Astrocyte of the cerebellum (primary cell): ENCODE results near the gene ZNF44.

Source experiments
- DNase-seq: peaks from one replicate; pipeline ENCODE4 v3.0.0-alpha.2; 2011; ENCODE audit warnings: low read depth
- H3K4me3 ChIP-seq: 2 replicates; pipeline ENCODE4 v1.5.1; 2011; ENCODE audit warnings: mild to moderate bottlenecking, low read depth, low read length, moderate library complexity
- CTCF ChIP-seq: IDR thresholded peaks from 2 replicates; pipeline ENCODE4 v1.5.1; 2012; ENCODE audit warnings: low read length, low read depth, moderate library complexity, mild to moderate bottlenecking; ENCODE audit errors: missing control alignments
- in situ Hi-C: cut with HindIII; loops from 2 replicates; pipeline ENCODE4 v1.10.0; 2017; ENCODE audit warnings: low sequenced_read_pairs

Gene ZNF44

DNA sequence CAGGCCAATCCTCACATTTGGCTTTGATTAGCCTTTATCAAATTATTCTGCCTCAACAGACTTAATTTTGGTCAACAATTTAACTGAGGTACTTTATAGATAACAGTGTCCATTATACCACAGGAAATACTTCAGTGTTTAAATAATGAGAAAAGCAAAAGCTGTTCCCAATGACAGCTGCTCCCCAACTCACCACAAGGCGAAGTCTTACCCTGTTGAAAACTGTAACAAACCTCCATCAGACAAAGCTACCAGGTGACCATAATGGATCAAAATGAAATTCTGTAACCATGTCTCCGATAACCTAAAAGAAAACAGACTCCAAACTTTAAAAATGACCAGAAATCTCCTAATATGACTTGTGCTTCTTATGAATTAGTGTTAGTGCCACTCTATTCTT, 50.3 kb downstream of the ZNF44 start:
- TF ChIP-seq CTCF = no peak
- no peak overlapping the region for H3K4me3 ChIP-seq
- DNase-seq = no peak
- in situ Hi-C loops = no loop called here

GRCh38 chr19:12237143-12237839, 57.4 kb downstream of the ZNF44 start:
- in situ Hi-C loops = no loop called here
- no peak for TF ChIP-seq CTCF
- H3K4me3 ChIP-seq = no peak overlapping the region

GRCh38 chr19:12232961-12233360, 61.7 kb downstream of the ZNF44 start:
- no peak overlapping the region for H3K4me3 ChIP-seq
- no peak for DNase-seq
- in situ Hi-C loops = no loop called here
- TF ChIP-seq CTCF = no peak

More at GRCh38 chr19:12237143-12237839, 57.4 kb downstream of the ZNF44 start:
- DNase-seq = no peak

DNA sequence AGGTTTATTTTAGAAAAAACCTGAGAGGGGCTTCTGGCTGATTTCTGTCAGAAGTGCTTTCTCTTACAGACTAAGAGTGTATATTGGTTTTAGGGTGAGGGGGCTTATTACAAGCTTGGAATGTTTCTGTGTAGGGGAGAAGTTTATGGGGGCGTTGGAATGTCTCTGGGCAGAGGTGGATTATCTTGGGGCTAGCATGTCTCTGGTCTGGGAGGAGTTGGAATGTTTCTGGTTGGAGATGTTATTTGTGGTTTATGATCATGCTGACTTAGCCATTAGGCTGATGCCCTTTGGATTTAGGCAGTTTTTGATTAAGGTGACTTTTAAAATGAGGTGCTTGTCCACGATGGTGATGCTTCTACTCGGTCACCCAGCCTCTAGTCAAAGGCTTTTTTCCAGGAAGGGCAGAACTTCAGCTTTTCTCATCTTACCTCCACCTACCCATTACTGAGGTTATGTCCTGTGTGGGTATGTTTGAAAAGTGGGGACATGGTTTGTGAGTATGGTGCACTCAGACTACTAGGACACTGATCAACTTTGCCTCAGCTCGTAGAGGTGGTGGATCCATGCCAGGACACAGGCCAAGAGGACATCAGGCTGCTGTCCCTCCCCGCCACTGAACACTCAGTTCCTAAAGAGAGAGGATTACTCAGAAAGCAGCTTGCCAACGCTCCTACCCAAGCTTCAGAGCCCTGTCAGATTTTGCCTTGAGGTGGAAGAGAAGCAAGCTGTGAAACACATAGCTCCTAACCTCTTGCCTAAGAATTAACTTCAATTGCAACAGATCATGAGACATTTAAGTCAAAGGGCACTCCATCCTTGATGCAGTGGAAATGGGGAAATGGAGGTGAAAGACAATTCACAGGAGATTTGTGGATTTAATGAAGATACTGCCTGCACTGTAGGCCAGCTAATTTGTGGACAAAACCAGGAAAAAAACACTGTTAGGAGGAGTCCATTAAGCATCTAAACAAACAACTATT, 63.6 kb downstream of the ZNF44 start:
- no peak overlapping the region for H3K4me3 ChIP-seq
- no peak for TF ChIP-seq CTCF
- no peak for DNase-seq
- in situ Hi-C loops = no loop called here

GRCh38 chr19:12229990-12230389, 64.7 kb downstream of the ZNF44 start:
- H3K4me3 ChIP-seq = no peak overlapping the region
- no peak for DNase-seq
- in situ Hi-C loops = no loop called here
- TF ChIP-seq CTCF = no peak

GRCh38 chr19:12224676-12225075, 70.0 kb downstream of the ZNF44 start:
- TF ChIP-seq CTCF = no peak
- in situ Hi-C loops = no loop called here
- no peak overlapping the region for H3K4me3 ChIP-seq
- DNase-seq = no peak
